G401.6 (cell line): ENCODE measurements around the gene TAF4.
"Not testable (repeated sequence)": the region's sequence is repeated elsewhere in the genome, so short reads cannot be mapped to it uniquely, and the experiment has no call there.

Source experiments
- FAIRE-seq: peaks from 2 replicates; lab custom pipeline; 2012; peaks lifted over from hg19 to GRCh38; lab: Jason Lieb, UNC

TAF4 gene

DNA sequence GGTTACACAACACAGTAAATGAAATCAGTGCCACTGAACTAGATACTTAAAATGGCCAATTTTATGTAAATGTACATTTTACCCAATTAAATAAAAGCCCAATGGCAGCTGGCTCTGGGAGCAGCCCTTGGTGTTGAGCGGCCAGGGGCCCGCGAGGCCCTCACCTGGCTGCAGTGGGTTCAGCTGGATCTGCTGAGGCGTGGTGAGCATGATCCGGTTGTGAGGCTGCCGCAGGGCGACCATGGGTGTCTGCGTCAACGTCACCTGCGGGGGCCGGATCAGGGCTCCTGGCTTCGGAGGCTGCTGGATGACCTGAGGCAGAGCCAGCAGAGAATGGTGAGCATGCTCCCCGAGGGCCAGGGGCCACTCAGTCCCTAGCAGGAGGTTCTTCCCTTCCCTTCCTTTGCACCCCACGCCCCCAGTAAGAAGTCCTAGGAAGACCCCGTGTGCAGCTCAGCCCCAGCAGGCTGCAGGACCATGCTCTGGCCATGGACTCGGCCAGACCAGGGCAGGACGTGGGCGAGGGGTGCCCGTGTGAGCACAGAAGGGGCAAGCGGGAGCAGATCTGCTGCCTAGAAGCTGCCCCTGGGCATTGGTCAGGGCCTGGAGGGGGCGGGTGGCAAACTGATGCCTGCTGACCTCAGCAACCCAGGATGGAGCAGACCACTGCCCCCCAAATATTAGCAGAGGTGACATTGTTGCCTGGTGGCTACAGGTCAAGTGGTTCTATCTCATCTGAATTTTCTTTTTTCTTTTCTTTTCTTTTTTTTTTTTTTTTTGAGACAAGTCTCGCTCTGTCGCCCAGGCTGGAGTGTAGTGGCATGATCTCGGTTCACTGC, 61.9 kb downstream of the TAF4 start:
- no peak for FAIRE-seq

- no peak for FAIRE-seq
These were observed 62.7 kb downstream of the TAF4 start for GRCh38 chr20:62002882-62003480.

GRCh38 chr20:62001178-62001715, 64.4 kb downstream of the TAF4 start:
- FAIRE-seq = no peak

DNA sequence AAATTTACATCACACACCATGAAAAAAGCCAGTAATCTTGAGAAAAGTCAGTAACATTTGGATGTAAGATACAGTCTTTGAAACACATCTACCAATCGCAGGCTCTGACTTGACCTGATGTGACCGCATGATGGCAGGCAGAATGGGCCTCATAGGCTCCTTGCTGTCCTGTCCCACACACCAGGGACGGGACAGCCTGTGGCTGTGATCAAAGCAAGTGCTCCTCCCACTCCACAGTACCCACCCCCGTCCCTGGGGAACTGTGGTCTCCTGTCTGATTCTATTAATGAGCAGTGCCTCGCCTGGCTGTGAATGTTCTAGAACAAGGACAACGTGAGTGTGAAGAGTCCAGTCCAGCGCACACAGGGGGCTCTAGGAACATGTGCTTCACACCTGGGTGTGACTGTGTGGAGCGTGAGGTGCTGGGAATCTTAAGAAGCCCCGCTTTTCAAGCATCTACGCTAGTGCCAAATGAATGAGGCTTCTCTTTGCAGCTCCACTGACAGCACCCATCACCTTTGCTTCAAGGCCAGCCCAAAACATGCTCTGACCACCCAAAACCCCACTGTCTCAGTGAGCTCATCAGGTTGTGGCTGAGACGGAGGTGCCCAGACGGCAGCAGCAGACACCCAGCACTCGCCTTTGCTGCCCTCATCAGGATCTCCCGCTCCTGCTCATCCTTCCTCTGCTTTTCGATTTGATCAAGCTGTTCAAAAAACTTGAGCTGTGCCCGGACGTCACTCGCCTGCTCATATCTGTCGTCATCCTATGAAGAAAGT, 67.1 kb downstream of the TAF4 start:
- FAIRE-seq = no peak

- FAIRE-seq = no peak
These were observed 67.8 kb downstream of the TAF4 start for GRCh38 chr20:61997891-61998290.

DNA sequence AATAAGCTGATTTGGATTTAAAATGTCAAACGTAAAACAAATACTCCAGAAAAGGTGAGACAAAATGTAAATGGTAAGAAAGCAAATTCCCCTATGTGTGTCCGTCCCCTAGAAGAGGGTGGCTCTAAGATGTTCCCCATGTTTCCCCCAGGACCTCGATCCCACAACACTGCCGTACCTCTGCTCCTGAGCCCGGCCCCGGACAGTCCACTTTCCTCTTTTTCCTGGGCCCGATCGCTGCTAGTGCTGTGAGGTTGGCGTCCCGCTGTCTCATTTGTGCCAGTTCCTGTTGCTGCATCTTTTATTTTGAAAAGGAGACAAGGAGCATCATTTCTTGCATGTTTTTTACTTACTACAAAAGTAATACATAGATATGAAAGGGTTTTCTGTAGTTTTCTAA, 68.3 kb downstream of the TAF4 start:
- no peak for FAIRE-seq

DNA sequence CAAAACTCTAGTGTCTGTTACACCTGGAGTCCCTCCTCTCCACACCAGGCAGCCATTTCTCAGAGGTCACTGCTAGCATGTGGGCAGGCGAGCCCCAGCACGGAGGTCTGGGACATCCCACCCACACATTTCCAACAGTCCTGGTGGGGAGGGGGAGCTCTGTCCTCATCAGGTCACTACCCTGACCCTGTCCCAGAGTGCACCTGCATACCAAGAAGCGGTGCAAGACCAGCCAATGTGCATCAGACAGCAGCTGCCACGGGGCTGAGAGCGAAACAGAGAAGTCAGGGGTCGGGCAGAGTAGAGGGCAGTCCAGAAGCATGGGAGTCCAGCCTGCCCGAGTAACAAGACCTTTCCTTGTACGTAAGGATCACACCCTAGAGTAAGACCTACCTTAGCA, 71.1 kb downstream of the TAF4 start:
- FAIRE-seq = no peak

- no peak for FAIRE-seq
These were observed 72.6 kb downstream of the TAF4 start for GRCh38 chr20:61993058-61993457.

DNA sequence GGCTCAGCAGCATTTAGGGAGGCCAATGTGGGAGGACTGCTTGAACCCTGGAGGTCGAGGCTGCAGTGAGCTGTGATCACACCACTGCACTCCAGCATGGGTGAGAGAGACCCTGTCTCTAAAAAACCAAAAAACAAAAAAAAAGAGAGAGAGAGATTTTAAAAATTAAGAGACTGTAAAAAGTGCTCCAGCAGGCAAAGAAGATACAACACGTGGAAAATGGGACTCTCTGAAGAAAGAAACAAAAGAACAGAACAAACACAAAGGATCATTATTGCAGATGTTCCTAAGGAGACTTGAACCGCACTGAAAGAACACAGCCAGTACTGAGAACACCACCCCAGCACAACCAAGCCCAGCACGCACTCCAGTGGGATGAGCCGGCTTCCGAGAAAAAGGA, 74.2 kb downstream of the TAF4 start:
- FAIRE-seq = no peak

GRCh38 chr20:61990484-61990883, 75.2 kb downstream of the TAF4 start:
- no peak for FAIRE-seq

- FAIRE-seq = no peak
These were observed 75.9 kb downstream of the TAF4 start for GRCh38 chr20:61989741-61990140.

DNA sequence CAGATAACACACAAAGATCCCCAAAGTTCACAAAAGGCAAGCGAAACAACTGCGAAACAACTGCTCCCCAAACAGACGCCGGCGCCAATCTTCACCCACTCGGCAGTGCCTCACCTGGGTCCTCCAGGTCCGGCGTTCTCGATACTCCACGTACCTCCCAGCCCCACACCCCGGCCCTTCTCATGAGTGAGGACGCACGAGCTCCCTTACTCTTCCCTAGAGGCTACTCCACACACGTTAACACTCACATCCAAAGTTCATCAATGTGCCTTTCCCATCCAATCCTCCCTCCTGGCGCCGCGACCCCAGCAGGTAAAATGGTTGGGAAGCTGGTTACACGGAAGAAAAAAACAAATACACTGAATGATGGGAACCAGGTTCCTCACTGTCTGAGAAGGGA, 77.0 kb downstream of the TAF4 start:
- FAIRE-seq = no peak

GRCh38 chr20:61986762-61987321, 78.8 kb downstream of the TAF4 start:
- no peak for FAIRE-seq

DNA sequence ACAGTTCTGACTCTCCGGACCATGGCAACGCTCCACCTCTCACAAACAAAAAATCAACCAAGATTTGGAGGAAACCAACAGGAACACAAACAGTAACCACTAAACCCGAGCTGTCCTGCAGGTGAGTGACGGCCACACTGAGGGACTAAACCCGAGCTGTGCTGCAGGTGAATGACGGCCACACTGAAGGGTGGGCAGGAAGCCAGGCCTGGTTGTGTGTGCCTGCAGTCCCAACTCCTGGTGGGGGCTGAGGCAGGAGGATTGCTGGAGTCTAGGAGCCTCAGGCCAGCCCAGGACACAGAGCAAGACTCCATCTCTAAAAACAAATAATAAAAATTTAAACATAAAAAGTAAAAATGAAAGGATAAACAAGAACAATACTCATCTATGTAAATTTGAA, 80.6 kb downstream of the TAF4 start:
- no peak for FAIRE-seq

GRCh38 chr20:61984431-61984830, 81.2 kb downstream of the TAF4 start:
- FAIRE-seq = not testable (repeated sequence)

- no peak for FAIRE-seq
These were observed 81.7 kb downstream of the TAF4 start for GRCh38 chr20:61983965-61984364.

GRCh38 chr20:61982951-61983315, 82.7 kb downstream of the TAF4 start:
- no peak for FAIRE-seq

DNA sequence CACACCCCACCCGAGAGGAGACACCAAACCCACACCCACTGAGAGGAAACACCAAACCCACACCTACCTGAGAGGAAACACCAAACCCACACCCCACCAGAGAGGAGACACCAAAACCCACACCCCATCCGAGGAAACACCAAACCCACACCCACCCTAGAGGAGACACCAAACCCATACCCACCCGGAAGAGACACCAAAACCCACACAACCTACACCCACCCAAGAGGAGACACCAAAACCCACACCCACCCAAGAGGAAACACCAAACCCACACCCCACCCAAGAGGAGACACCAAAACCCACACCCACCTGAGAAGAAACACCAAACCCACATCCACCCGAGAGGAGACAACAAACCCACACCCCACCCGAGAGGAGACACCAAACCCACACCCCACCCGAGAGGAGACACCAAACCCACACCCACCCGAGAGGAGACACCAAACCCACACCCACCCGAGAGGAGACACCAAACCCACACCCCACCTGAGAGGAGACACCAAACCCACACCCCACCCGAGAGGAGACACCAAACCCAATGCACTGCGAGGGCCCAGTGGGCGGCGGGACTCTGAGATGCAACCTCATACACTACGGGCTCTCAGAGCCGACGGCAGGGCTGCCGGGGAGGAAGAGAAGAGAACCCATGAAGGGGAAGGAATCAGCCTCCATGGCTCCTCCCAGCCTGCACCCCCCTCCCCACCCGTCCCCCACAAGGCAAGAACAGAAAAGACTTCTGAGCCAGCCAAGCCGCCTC, 83.3 kb downstream of the TAF4 start:
- FAIRE-seq = no peak

GRCh38 chr20:61981691-61982090, 84.0 kb downstream of the TAF4 start:
- FAIRE-seq = not testable (repeated sequence)

DNA sequence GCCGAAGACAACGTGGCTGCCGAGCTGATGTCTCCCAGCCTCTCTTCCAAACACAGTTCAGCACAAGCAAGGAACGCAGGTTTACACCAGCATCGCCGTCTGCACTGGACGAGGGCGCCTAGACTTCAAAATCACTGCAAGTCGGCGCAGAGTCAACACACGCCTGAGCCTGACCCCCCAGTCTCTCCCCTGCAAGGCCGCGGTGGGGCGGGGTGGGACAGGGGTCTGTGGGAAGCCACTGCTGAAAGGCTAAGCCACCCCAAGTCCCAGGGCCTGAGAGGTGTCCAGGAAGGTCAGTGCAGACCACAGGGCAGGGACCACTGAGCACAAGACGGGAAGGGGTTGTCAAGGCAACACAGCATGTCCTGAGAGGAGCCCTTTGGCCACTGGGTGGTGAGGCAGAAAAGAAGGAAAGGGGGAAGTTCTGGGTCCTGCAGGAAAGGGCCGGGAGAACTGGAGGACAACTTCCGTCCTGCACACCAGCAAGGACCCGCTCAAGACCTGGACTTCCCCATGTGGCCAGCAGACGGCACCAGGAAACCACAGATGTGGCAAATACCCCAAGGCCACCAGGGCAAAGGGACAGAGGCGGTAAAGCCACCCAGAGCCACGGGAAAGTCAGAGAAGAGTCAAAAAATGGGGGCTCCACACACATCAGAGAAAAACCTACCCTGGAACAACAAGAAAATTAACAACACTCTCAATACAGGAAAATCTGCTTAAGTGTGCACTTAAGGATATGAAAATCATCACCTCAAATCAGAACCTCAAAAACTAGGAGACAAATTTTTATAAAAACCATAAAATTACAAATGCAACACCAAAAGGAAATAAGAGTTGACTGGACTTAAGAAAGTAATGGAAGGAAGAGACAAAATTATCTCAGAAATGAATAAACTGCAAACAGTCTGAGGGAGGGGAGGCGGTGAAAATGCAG, 84.8 kb downstream of the TAF4 start:
- no peak for FAIRE-seq
